Testis (tissue), 3 donors: Measurements from ENCODE around the gene MROH7. TPM values are rescaled to one million over a fixed set of nuclear protein-coding genes. Genes with fewer than 3 reads are reported as not detected.

ENCODE experiments used
- DNase-seq: peaks from one replicate; pipeline ENCODE4 v3.0.0-alpha.2; 2019
- H3K27ac ChIP-seq, 2 donors: fragments of 200-600 bp; sonication (generic); one replicate each; pipeline ENCODE4 v1.5.1; 2019
- H3K27me3 ChIP-seq: fragments of 200-600 bp; sonication (generic); one replicate; pipeline ENCODE4 v1.5.1; 2019
- H3K36me3 ChIP-seq: fragments of 200-600 bp; sonication (generic); one replicate; pipeline ENCODE4 v1.5.1; 2017; ENCODE audit warnings: low read depth; ENCODE audit errors: missing control alignments
- H3K4me1 ChIP-seq: fragments of 200-600 bp; sonication (generic); one replicate; pipeline ENCODE4 v1.5.1; 2019
- H3K4me3 ChIP-seq, 2 donors: fragments of 200-600 bp; sonication (generic); one replicate each; pipeline ENCODE4 v1.5.1; 2017 to 2019
- H3K9me3 ChIP-seq: fragments of 200-600 bp; sonication (generic); one replicate; pipeline ENCODE4 v1.5.1; 2017
- POLR2A ChIP-seq: fragments of 450-650 bp; IDR thresholded peaks from one replicate; pipeline ENCODE4 v1.6.1; 2017; ENCODE audit warnings: antibody characterized with exemption, mild to moderate bottlenecking, moderate library complexity
- WGBS, 2 donors: methylation state at CpG; one replicate each; pipeline ENCODE4 v1.1.5; 2018; 5-methylcytosine and 5-hydroxymethylcytosine counted together
- intact Hi-C: fragments of 100-400 bp; cut with DNase I; formaldehyde crosslinking; loops from one replicate; pipeline ENCODE4 v1.15.1; 2023; ENCODE audit warnings: low total_unique reads
- polyA plus RNA-seq: library from polyadenylated mRNA; stranded (reverse); fragments of 350-450 nt; fragmentation: Illumina TruSeq; extraction: RNeasy Lipid Tissue Mini Kit (QIAGEN cat#74804); gene quantifications from one replicate; pipeline ENCODE4 v1.2.3, GENCODE V29; 2014; ENCODE audit warnings: low read depth, low replicate concordance; ENCODE audit not compliant: insufficient read depth
- total RNA-seq, 2 donors: library from RNA; depleted of rRNA; stranded (reverse); fragments of >200 nt; gene quantifications; one replicate each; pipeline ENCODE4 v1.2.3, GENCODE V29; 2016
- TF ChIP-seq, protein P1 (sequence below), 3 experiments: fragments of 450-650 bp in 2 of 3; fragments of 200-600 bp in 1 of 3; sonication (generic) in 1 of 3; IDR thresholded peaks; one replicate each; pipeline ENCODE4 v1.5.1; 2016 to 2019; ENCODE audit warnings: antibody characterized with exemption in 3 of 3, mild to moderate bottlenecking in 2 of 3, moderate library complexity in 1 of 3

Gene MROH7
- total and polyA plus RNA-seq, 3 donors from 2014 or later: 72.7 to 236 (median 162) TPM

DNA sequence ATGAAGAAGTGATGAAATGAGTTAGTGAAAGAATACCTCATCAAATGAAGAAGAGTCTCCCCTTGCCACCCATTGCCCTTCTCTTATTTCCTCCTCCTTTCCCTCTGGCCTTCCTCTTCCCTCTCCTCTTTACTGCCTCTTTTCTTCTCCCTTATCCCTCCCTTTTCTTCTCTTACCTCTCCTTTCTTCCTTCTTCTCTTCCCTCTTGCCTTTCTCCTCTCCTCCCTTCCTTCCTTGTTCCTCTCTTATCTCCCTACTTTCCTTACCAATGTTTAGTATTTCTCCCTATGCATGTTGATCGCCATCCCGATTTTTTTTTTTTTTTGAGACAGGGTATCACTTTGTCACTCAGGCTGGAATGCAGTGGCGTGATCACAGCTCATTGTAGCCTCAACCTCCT is 8.8 kb downstream of the MROH7 start:
- Histone ChIP-seq H3K9me3 (no peaks in the 10 kb centered on the region), H3K4me1 (no peaks in the 10 kb centered on the region), H3K27me3 (no peaks in the 10 kb centered on the region), H3K36me3 (no peaks in the 10 kb centered on the region), H3K4me3 (no peak overlapping the region), H3K27ac (no peak overlapping the region)
- no peak for DNase-seq
- WGBS, 2 donors: 84 to 96% methylated on average over 3 of the region's 3 CpGs
- no peak for TF ChIP-seq POLR2A
- TF ChIP-seq, protein P1, sequence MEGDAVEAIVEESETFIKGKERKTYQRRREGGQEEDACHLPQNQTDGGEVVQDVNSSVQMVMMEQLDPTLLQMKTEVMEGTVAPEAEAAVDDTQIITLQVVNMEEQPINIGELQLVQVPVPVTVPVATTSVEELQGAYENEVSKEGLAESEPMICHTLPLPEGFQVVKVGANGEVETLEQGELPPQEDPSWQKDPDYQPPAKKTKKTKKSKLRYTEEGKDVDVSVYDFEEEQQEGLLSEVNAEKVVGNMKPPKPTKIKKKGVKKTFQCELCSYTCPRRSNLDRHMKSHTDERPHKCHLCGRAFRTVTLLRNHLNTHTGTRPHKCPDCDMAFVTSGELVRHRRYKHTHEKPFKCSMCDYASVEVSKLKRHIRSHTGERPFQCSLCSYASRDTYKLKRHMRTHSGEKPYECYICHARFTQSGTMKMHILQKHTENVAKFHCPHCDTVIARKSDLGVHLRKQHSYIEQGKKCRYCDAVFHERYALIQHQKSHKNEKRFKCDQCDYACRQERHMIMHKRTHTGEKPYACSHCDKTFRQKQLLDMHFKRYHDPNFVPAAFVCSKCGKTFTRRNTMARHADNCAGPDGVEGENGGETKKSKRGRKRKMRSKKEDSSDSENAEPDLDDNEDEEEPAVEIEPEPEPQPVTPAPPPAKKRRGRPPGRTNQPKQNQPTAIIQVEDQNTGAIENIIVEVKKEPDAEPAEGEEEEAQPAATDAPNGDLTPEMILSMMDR (IDR thresholded peaks at IDR 0.05): no peak
- intact Hi-C loops: no loop called here

DNA sequence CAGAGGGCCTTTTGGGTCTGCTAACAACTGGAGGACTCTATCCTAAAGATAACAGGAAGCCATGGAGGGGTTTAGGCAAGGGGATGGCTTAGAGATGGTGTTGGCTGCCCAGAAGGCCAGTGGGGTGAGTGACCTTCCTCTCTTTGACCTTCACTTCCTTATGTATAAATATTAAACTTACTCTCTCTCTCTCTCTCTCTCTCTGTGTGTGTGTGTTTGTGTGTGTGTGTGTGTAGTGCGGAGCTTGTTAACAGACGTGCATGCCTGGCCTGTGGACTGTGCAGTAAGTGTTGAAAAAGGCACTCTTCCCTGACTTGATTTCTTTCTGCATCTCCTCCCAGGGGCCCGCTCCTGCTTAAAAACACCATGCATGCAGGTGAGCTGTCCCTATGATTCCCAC is 10.0 kb downstream of the MROH7 start:
- no peaks in the 10 kb centered on the region for H3K36me3 ChIP-seq
- H3K27me3 ChIP-seq: no peaks in the 10 kb centered on the region
- intact Hi-C loops: no loop called here
- WGBS, 2 donors: 89 to 100% methylated on average over 2 to 3 of the region's 3 CpGs
- TF ChIP-seq, protein P1 (IDR thresholded peaks at IDR 0.05): no peak
- no peak for TF ChIP-seq POLR2A
- H3K4me3 ChIP-seq: no peak overlapping the region
- H3K9me3 ChIP-seq: no peaks in the 10 kb centered on the region
- no peaks in the 10 kb centered on the region for H3K4me1 ChIP-seq
- no peak for DNase-seq
- H3K27ac ChIP-seq: no peak overlapping the region

DNA sequence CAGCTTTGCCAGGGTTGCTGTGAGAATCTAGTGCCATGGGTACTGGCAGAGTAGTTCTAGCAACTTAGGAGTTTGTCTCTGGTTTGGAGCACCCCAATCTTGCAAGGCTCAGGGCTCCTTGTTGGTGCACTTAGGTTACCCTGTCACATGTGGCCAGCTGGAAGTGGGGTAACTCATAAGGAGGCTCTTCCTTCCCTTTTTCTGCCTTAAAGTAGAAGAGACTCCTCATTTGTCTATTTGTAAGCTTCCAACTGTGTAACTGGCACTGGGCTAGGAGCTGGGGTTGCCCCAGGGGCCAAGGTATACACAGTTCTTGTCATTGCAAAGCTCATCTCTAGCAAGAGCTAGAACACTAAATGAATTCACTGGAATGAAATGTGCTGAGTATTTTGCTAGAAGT is 10.6 kb downstream of the MROH7 start:
- Histone ChIP-seq H3K27me3 (no peaks in the 10 kb centered on the region), H3K9me3 (no peaks in the 10 kb centered on the region)

DNA sequence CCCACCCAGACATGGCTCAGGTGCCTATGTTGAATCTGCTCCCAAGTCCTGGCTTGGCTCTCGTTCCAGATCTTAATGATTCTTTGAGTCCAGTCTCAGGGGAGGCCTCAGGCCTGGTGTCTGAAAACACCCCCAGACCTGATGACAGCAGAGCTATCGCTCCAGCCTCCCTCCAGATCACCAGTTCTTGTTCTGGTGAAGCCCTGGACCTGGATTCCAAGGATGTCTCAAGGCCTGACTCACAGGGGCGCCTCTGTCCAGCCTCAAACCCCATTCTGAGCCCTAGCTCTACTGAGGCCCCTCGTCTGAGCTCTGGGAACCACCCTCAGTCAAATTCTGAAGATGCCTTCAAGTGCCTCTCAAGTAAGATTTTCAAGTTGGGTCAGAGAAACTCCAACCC is 11.4 kb downstream of the MROH7 start:
- H3K9me3 ChIP-seq: no peaks in the 10 kb centered on the region
- H3K27me3 ChIP-seq: no peaks in the 10 kb centered on the region
- H3K36me3 ChIP-seq: no peaks in the 10 kb centered on the region
- DNase-seq: no peak
- intact Hi-C loops: no loop called here
- no peak overlapping the region for H3K4me3 ChIP-seq
- no peak overlapping the region for H3K27ac ChIP-seq
- TF ChIP-seq, protein P1 (IDR thresholded peaks at IDR 0.05): no peak
- TF ChIP-seq POLR2A: no peak
- WGBS, 2 donors: 40 to 88% methylated on average over 1 to 4 of the region's 4 CpGs
- no peaks in the 10 kb centered on the region for H3K4me1 ChIP-seq

More for the DNA sequence above, 10.6 kb downstream of the MROH7 start:
- no peaks in the 10 kb centered on the region for H3K36me3 ChIP-seq
- H3K4me1 ChIP-seq: no peaks in the 10 kb centered on the region
- no peak for DNase-seq
- TF ChIP-seq POLR2A: no peak
- TF ChIP-seq, protein P1 (IDR thresholded peaks at IDR 0.05): no peak
- no peak overlapping the region for H3K27ac ChIP-seq
- intact Hi-C loops: no loop called here
- H3K4me3 ChIP-seq: no peak overlapping the region

DNA sequence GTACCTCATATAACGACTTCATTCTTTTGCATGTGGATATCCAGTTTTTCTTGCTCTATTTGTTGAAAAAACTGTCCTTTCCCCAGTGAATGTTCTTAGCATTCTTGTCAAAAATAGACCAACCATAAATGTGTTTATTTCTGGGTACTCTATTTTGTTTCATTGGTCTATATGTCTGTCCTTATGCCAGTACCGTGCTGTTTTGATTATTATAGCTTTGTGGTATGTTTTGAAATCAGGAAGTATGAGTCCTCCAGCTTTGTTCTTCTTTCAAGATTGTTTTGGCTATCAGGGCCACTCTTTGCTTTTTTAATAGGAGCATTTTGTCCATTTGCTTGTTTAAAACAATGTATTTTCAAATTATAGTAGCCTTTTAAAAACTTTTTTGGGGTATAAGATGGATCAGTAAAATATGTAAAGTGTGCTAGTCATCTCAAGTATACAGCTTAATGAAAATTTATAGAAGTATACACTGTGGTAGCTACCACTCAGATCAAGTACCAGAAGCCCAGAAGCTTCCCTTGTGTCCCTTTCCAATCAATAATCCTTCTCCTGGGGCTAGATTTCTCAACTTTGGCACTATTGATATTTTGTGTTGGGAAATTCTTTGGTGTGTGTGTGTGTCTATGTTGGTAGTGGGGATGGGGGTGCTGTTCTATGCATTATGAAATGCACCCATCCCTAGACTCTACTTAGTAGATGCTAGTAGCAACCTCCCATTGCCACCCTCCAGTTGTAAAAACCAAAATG is 16.8 kb downstream of the MROH7 start:
- Histone ChIP-seq H3K36me3 (no peaks in the 10 kb centered on the region), H3K9me3 (no peaks in the 10 kb centered on the region), H3K4me1 (no peaks in the 10 kb centered on the region), H3K27me3 (no peaks in the 10 kb centered on the region), H3K27ac (no peak overlapping the region), H3K4me3 (no peak overlapping the region)
- WGBS, 2 donors: 92 to 94% methylated on average over 2 of the region's 2 CpGs
- no peak for DNase-seq
- intact Hi-C loops: no loop called here
- no peak for TF ChIP-seq POLR2A
- TF ChIP-seq, protein P1 (IDR thresholded peaks at IDR 0.05): no peak
